Fibroblast of villous mesenchyme (primary cell): ENCODE measurements around the gene NEK6. TPM values are rescaled to one million over a fixed set of nuclear protein-coding genes. Genes with fewer than 3 reads are reported as not detected.

Experiments
- DNase-seq: peaks from one replicate; pipeline ENCODE4 v3.0.0-alpha.2; 2010; ENCODE audit warnings: low read depth
- H3K4me3 ChIP-seq: 2 replicates; pipeline ENCODE4 v1.5.1; 2011; ENCODE audit warnings: low read depth, mild to moderate bottlenecking, low read length
- CTCF ChIP-seq: IDR thresholded peaks from 2 replicates; pipeline ENCODE4 v1.5.1; 2012; ENCODE audit warnings: low read depth, mild to moderate bottlenecking, low read length; ENCODE audit not compliant: insufficient read depth
- total RNA-seq: library from RNA; depleted of rRNA; stranded (reverse); fragments of >200 nt; gene quantifications from 2 replicates; pipeline ENCODE4 v1.2.3, GENCODE V29; 2012

Gene NEK6
- total RNA-seq, 1 donor = 41.9 TPM

GRCh38 chr9:124375726-124376125, 118.0 kb downstream of the NEK6 start:
- no peak for DNase-seq
- no peak overlapping the region for H3K4me3 ChIP-seq
- TF ChIP-seq CTCF = no peak

GRCh38 chr9:124376329-124376728, 118.6 kb downstream of the NEK6 start:
- DNase-seq = no peak
- no peak for TF ChIP-seq CTCF
- H3K4me3 ChIP-seq = no peak overlapping the region

GRCh38 chr9:124377551-124378406, 120.0 kb downstream of the NEK6 start:
- H3K4me3 ChIP-seq = no peak overlapping the region
- no peak for TF ChIP-seq CTCF
- DNase-seq = no peak

GRCh38 chr9:124381170-124381945, 123.6 kb downstream of the NEK6 start:
- no peak for TF ChIP-seq CTCF
- peak; percentile 69 for DNase-seq
- no peak overlapping the region for H3K4me3 ChIP-seq

- no peak for TF ChIP-seq CTCF
- H3K4me3 ChIP-seq = no peak overlapping the region
- no peak for DNase-seq
Observed at GRCh38 chr9:124384210-124384609, 126.5 kb downstream of the NEK6 start.

GRCh38 chr9:124384846-124385245, 127.1 kb downstream of the NEK6 start:
- DNase-seq = no peak
- H3K4me3 ChIP-seq = no peak overlapping the region
- TF ChIP-seq CTCF = no peak
